Measurements from ENCODE around the gene RAB6B. TPM values are rescaled to one million over a fixed set of nuclear protein-coding genes. Genes with fewer than 3 reads are reported as not detected.

Gene RAB6B
- polyA plus RNA-seq, 1 donor (not counting 4 experiments of a cell fraction or from before 2014, with no cell fraction given), result 2.2 TPM

DNA sequence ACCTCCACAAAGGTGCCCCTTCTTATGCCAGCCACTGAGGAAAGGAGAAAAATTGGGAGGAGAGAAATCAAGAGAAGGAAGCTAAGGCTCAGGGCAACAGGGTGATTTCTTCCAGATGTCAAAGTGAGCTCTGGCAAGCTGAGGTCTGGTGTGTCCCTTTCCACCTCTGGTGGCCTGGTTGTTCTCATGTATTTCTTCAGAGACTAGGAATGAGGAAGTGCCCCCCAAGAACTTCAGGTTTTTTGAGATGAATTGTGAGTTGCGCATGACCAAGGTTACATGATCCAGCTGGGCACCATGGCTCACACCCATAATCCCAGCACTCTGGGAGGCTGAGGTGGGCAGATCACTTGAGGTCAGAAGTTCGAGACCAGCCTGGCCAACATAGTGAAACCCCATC lies 5.6 kb downstream of the RAB6B start:
- H3K9ac ChIP-seq (ENCODE audit: control insufficient read depth, extremely low read depth, insufficient read depth, low read length), result no peak overlapping the region
- dilution Hi-C loops (cut with MboI; ENCODE audit: extremely low pct_ligation_motif_present, low sequenced_read_pairs), result no loop called here
- no peak overlapping the region for H3K4me2 ChIP-seq (ENCODE audit: control insufficient read depth, extremely low read depth, insufficient read depth, low read depth, low read length)
- no peaks in the 10 kb centered on the region for H3K9me3 ChIP-seq (ENCODE audit: control insufficient read depth, low read depth, low read length)
- H3K27ac ChIP-seq (ENCODE audit: control insufficient read depth, insufficient read depth, low read length), result no peak overlapping the region
- H3K4me3 ChIP-seq (ENCODE audit: control insufficient read depth in 2 of 3, extremely low read depth in 1 of 3, insufficient read depth in 2 of 3, low read depth in 1 of 3, low read length in 3 of 3), result no peak overlapping the region
- no peaks in the 10 kb centered on the region for H4K20me1 ChIP-seq (ENCODE audit: control insufficient read depth, extremely low read depth, insufficient read depth, low read length)
- H3K9me1 ChIP-seq (ENCODE audit: control insufficient read depth, extremely low read depth, insufficient read depth, low read length), result no peaks in the 10 kb centered on the region
- peaks cover 33% of the 10 kb centered on the region for H3K27me3 ChIP-seq (ENCODE audit: control insufficient read depth, extremely low read depth, insufficient read depth, low read length)
- no peak overlapping the region for H2AFZ ChIP-seq (ENCODE audit: control insufficient read depth, low read length)
- no peaks in the 10 kb centered on the region for H3K36me3 ChIP-seq (ENCODE audit: control insufficient read depth in 2 of 2, extremely low read depth in 1 of 2, insufficient read depth in 2 of 2, low read length in 2 of 2)
- no peak for FAIRE-seq
- no peak for TF ChIP-seq EZH2 (IDR thresholded peaks at IDR 0.05; ENCODE audit: low read length)
- TF ChIP-seq, protein P1, sequence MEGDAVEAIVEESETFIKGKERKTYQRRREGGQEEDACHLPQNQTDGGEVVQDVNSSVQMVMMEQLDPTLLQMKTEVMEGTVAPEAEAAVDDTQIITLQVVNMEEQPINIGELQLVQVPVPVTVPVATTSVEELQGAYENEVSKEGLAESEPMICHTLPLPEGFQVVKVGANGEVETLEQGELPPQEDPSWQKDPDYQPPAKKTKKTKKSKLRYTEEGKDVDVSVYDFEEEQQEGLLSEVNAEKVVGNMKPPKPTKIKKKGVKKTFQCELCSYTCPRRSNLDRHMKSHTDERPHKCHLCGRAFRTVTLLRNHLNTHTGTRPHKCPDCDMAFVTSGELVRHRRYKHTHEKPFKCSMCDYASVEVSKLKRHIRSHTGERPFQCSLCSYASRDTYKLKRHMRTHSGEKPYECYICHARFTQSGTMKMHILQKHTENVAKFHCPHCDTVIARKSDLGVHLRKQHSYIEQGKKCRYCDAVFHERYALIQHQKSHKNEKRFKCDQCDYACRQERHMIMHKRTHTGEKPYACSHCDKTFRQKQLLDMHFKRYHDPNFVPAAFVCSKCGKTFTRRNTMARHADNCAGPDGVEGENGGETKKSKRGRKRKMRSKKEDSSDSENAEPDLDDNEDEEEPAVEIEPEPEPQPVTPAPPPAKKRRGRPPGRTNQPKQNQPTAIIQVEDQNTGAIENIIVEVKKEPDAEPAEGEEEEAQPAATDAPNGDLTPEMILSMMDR (optimal IDR thresholded peaks at IDR 0.05 in 1 of 3, IDR thresholded peaks at IDR 0.05 in 1 of 3, conservative IDR thresholded peaks at IDR 0.05 in 1 of 3; ENCODE audit: extremely low read depth in 1 of 3, insufficient read depth in 2 of 3, low read length in 3 of 3), result no peak
- H3K4me1 ChIP-seq (ENCODE audit: control insufficient read depth, extremely low read depth, insufficient read depth, low read length), result no peaks in the 10 kb centered on the region
- DNase-seq (ENCODE audit: low read depth, low spot score), result no peak
- H3K79me2 ChIP-seq (ENCODE audit: control insufficient read depth, insufficient read depth, low read length), result no peaks in the 10 kb centered on the region

DNA sequence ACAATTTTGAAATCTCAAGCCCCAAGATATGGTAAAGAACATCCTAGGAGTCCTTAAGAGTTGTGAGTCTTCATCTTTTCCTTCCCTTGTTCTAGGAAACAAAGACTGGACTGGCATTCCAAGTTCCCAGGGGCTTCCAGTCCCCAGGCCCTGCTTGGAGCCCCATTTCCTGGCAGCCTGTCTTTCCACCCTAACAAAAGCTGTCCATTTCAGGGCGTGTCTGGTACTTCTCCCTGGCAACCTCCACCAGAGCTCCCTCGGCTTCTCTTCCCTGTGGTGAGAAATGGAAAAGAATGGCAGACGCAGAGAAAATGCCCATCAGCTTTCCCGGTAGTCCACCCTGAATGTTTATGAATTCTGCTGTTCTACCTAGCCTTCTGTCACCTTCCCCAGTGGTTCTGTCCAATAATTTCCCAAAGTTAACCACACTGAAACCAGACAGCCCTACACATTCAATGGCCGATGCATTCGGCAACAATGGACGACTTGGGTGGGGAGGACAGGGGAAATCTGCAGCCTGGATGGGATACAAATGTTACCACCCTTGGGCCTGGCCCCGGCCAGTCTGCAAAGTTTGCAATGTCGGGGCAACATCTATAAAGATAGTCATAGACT lies 6.8 kb downstream of the RAB6B start:
- H3K79me2 ChIP-seq (ENCODE audit: control insufficient read depth, insufficient read depth, low read length), result no peaks in the 10 kb centered on the region
- H3K27ac ChIP-seq (ENCODE audit: control insufficient read depth, insufficient read depth, low read length), result no peak overlapping the region
- no peak overlapping the region for H2AFZ ChIP-seq (ENCODE audit: control insufficient read depth, low read length)
- no peaks in the 10 kb centered on the region for H3K36me3 ChIP-seq (ENCODE audit: control insufficient read depth in 2 of 2, extremely low read depth in 1 of 2, insufficient read depth in 2 of 2, low read length in 2 of 2)
- H3K4me3 ChIP-seq (ENCODE audit: control insufficient read depth in 2 of 3, extremely low read depth in 1 of 3, insufficient read depth in 2 of 3, low read depth in 1 of 3, low read length in 3 of 3), result no peak overlapping the region
- no peak overlapping the region for H3K4me2 ChIP-seq (ENCODE audit: control insufficient read depth, extremely low read depth, insufficient read depth, low read depth, low read length)
- peaks cover 28% of the 10 kb centered on the region for H3K27me3 ChIP-seq (ENCODE audit: control insufficient read depth, extremely low read depth, insufficient read depth, low read length)
- DNase-seq (ENCODE audit: low read depth, low spot score), result no peak
- H3K9me3 ChIP-seq (ENCODE audit: control insufficient read depth, low read depth, low read length), result no peaks in the 10 kb centered on the region
- H3K4me1 ChIP-seq (ENCODE audit: control insufficient read depth, extremely low read depth, insufficient read depth, low read length), result no peaks in the 10 kb centered on the region
- no peaks in the 10 kb centered on the region for H4K20me1 ChIP-seq (ENCODE audit: control insufficient read depth, extremely low read depth, insufficient read depth, low read length)
- no peaks in the 10 kb centered on the region for H3K9me1 ChIP-seq (ENCODE audit: control insufficient read depth, extremely low read depth, insufficient read depth, low read length)
- TF ChIP-seq, protein P1 (optimal IDR thresholded peaks at IDR 0.05 in 1 of 3, IDR thresholded peaks at IDR 0.05 in 1 of 3, conservative IDR thresholded peaks at IDR 0.05 in 1 of 3; ENCODE audit: extremely low read depth in 1 of 3, insufficient read depth in 2 of 3, low read length in 3 of 3), result no peak
- no peak for TF ChIP-seq EZH2 (IDR thresholded peaks at IDR 0.05; ENCODE audit: low read length)
- dilution Hi-C loops (cut with MboI; ENCODE audit: extremely low pct_ligation_motif_present, low sequenced_read_pairs), result no loop called here
- H3K9ac ChIP-seq (ENCODE audit: control insufficient read depth, extremely low read depth, insufficient read depth, low read length), result no peak overlapping the region
- no peak for FAIRE-seq
